ENCODE measurements around the gene CPLANE1.

DNA sequence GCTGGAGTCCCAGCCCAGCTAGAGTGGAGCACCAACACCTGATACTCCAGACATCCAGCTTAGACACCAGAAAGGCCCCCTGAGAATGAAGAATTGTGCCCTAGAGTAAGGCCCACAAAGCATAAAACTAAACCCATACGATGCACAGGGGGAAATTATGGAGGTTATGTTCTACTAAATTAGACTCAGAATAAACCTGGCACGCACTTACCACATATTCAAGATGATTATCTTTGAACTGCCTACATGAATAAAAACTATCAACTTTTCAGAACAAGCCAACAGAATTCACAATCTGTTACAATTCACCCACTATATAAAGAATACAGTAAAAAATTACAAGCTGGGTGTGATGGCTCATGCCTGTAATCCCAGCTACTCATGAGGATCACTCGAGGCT lies 168.5 kb downstream of the CPLANE1 start:
- TF ChIP-seq, protein P1, sequence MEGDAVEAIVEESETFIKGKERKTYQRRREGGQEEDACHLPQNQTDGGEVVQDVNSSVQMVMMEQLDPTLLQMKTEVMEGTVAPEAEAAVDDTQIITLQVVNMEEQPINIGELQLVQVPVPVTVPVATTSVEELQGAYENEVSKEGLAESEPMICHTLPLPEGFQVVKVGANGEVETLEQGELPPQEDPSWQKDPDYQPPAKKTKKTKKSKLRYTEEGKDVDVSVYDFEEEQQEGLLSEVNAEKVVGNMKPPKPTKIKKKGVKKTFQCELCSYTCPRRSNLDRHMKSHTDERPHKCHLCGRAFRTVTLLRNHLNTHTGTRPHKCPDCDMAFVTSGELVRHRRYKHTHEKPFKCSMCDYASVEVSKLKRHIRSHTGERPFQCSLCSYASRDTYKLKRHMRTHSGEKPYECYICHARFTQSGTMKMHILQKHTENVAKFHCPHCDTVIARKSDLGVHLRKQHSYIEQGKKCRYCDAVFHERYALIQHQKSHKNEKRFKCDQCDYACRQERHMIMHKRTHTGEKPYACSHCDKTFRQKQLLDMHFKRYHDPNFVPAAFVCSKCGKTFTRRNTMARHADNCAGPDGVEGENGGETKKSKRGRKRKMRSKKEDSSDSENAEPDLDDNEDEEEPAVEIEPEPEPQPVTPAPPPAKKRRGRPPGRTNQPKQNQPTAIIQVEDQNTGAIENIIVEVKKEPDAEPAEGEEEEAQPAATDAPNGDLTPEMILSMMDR (conservative IDR thresholded peaks at IDR 0.05; ENCODE audit: low read depth, low read length) = no peak
- TF ChIP-seq RAD21 (IDR thresholded peaks at IDR 0.05; ENCODE audit: low read length) = no peak
- no peak for TF ChIP-seq MAZ (IDR thresholded peaks at IDR 0.05; ENCODE audit: borderline replicate concordance, low read depth, low read length)
- no peak for TF ChIP-seq POLR2A (IDR thresholded peaks at IDR 0.05; ENCODE audit: low read depth, low read length)
- TF ChIP-seq, protein P2, sequence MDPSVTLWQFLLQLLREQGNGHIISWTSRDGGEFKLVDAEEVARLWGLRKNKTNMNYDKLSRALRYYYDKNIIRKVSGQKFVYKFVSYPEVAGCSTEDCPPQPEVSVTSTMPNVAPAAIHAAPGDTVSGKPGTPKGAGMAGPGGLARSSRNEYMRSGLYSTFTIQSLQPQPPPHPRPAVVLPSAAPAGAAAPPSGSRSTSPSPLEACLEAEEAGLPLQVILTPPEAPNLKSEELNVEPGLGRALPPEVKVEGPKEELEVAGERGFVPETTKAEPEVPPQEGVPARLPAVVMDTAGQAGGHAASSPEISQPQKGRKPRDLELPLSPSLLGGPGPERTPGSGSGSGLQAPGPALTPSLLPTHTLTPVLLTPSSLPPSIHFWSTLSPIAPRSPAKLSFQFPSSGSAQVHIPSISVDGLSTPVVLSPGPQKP (IDR thresholded peaks at IDR 0.05; ENCODE audit: borderline replicate concordance, low read depth, low read length) = no peak
- TF ChIP-seq SMC3 (IDR thresholded peaks at IDR 0.05; ENCODE audit: low read depth, low read length) = no peak
- TF ChIP-seq NFE2L2 (IDR thresholded peaks at IDR 0.05; ENCODE audit: low read depth, low read length) = no peak
- no peak for TF ChIP-seq MAFK (IDR thresholded peaks at IDR 0.05; ENCODE audit: low read depth, low read length)
- no peak for TF ChIP-seq RFX5 (IDR thresholded peaks at IDR 0.05; ENCODE audit: low read depth, low read length)
- TF ChIP-seq, protein P3, sequence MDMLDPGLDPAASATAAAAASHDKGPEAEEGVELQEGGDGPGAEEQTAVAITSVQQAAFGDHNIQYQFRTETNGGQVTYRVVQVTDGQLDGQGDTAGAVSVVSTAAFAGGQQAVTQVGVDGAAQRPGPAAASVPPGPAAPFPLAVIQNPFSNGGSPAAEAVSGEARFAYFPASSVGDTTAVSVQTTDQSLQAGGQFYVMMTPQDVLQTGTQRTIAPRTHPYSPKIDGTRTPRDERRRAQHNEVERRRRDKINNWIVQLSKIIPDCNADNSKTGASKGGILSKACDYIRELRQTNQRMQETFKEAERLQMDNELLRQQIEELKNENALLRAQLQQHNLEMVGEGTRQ (IDR thresholded peaks at IDR 0.05; ENCODE audit: low read depth, low read length) = no peak
